Measurements from ENCODE around the gene SH2D5. TPM values are rescaled to one million over a fixed set of nuclear protein-coding genes. Genes with fewer than 3 reads are reported as not detected.

The SH2D5 gene
- total RNA-seq, 1 experiment from 2014 or later = 10.4 TPM

DNA sequence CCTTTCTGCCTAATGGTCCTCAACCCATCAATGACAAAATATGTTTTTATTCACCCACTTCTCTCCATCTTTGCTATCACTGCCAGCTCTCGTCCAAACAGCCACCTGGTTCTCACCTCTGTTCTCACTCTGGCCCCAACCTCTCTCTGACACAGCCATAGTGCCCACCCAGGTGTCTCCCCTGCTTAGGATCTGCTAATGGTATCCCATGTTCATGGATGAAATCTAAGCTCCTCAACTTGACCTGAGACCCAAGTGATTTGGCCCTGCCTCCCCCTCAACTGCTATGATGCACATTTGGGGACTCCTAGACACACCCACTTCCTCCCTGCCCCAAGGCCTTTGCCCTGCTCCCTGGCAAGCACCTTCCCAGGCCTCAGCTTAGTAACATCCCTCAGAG lies 40.6 kb downstream of the SH2D5 start (continued):
- TF ChIP-seq, protein P1, sequence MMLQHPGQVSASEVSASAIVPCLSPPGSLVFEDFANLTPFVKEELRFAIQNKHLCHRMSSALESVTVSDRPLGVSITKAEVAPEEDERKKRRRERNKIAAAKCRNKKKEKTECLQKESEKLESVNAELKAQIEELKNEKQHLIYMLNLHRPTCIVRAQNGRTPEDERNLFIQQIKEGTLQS (IDR thresholded peaks at IDR 0.05) = no peak
- TF ChIP-seq RAD21 (IDR thresholded peaks at IDR 0.05; ENCODE audit: low read depth) = no peak

GRCh38 chr1:20689645-20690056 lies 42.9 kb downstream of the SH2D5 start:
- DNase-seq (ENCODE audit: low read depth, low spot score) (no peak), ATAC-seq (no peak)
- Histone ChIP-seq H3K9me3 (ENCODE audit: control insufficient read depth in 1 of 2, insufficient read depth in 1 of 2, low read depth in 1 of 2, low read length in 2 of 2) (no peaks in the 10 kb centered on the region), H3K27me3 (ENCODE audit: insufficient read depth, low read length) (no peaks in the 10 kb centered on the region), H3K79me2 (ENCODE audit: insufficient read depth, low read length) (no peaks in the 10 kb centered on the region), H3K9ac (ENCODE audit: low read length) (no peak overlapping the region), H2AFZ (ENCODE audit: low read depth, low read length, poor library complexity, severe bottlenecking) (no peak overlapping the region), H3K9me2 (ENCODE audit: insufficient read depth) (no peaks in the 10 kb centered on the region), H3K4me1 (ENCODE audit: control insufficient read depth in 1 of 2, insufficient read depth in 2 of 2, low read length in 2 of 2) (no peaks in the 10 kb centered on the region), H3K27ac (ENCODE audit: low read depth, low read length) (no peak overlapping the region), H3K36me3 (ENCODE audit: control insufficient read depth in 1 of 2, insufficient read depth in 2 of 2, low read length in 2 of 2) (no peaks in the 10 kb centered on the region), H3K4me2 (ENCODE audit: low read length) (no peak overlapping the region), H4K20me1 (ENCODE audit: insufficient read depth) (no peaks in the 10 kb centered on the region), H3K4me3 (replicated peaks in 1 of 2; ENCODE audit: low read depth in 1 of 2, low read length in 2 of 2) (no peak overlapping the region)
- CTCF ChIA-PET = no interaction called here
- POLR2A ChIA-PET = no interaction called here
- intact Hi-C loops (cut with micrococcal nuclease) = no loop called here
- no TSS peak for BruUV-seq (replicated peaks)
- RAD21 ChIA-PET (ENCODE audit: low non-redundant PET in 1 of 2, low total read pairs in 2 of 2, uncharacterized antibody in 2 of 2, unreplicated experiment in 2 of 2) = no interaction called here
- TF ChIP-seq RAD21 (IDR thresholded peaks at IDR 0.05; ENCODE audit: low read depth) (no peak), ELF1 (IDR thresholded peaks at IDR 0.05; ENCODE audit: borderline replicate concordance, low read depth) (no peak), SIN3A (IDR thresholded peaks at IDR 0.05; ENCODE audit: low read depth) (no peak), EZH2 (IDR thresholded peaks at IDR 0.05) (no peak), EGR1 (IDR thresholded peaks at IDR 0.05; ENCODE audit: low read depth) (no peak)
- TF ChIP-seq, protein P1 (IDR thresholded peaks at IDR 0.05) = no peak

DNA sequence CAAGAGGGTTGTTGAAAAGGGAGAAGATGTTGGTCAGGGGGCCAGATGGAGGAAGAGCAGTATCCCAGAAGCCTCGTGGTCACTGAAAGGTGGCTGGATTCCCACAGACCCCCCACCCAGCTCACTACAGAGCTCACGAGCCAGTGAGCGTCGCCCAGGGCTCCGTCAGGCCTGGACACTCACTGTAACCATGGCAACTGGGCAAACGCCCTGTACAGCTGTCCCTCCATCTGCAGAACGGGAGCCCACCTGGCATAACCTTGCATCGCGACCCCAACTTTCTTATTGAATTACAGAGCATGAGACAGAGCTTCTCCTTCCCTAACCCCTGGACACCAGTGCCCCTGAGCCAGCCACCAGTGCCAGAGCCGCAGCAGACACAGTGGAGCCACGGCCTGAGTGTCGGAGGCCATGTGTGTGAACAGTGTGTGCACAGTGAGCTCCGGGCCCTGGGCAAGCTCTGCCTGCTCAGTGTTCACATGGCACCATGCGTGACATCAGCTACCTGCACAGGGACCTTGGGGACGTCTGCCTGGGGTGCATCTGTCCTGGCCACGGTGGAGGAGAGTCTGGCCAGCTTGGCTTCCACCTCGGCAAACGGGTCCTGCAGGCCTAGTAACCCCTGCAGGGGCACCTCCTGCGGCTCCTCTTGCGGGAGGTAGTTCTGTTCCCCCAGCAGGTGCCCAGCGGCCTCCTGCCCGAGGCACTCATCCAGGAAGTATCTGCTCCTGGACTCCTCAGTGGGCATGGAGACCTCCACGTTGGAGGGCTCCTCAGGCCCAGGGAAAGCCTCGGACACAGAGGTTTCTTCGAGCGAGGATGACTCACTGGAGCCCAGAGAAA lies 45.4 kb downstream of the SH2D5 start:
- H3K79me2 ChIP-seq (ENCODE audit: insufficient read depth, low read length) = no peaks in the 10 kb centered on the region
- no peak overlapping the region for H3K4me2 ChIP-seq (ENCODE audit: low read length)
- CTCF ChIA-PET = no interaction called here
- H3K9me3 ChIP-seq (ENCODE audit: control insufficient read depth in 1 of 2, insufficient read depth in 1 of 2, low read depth in 1 of 2, low read length in 2 of 2) = no peaks in the 10 kb centered on the region
- no peaks in the 10 kb centered on the region for H3K36me3 ChIP-seq (ENCODE audit: control insufficient read depth in 1 of 2, insufficient read depth in 2 of 2, low read length in 2 of 2)
- H3K4me1 ChIP-seq (ENCODE audit: control insufficient read depth in 1 of 2, insufficient read depth in 2 of 2, low read length in 2 of 2) = no peaks in the 10 kb centered on the region
- no peak overlapping the region for H3K9ac ChIP-seq (ENCODE audit: low read length)
- intact Hi-C loops (cut with micrococcal nuclease) = no loop called here
- H3K9me2 ChIP-seq (ENCODE audit: insufficient read depth) = no peaks in the 10 kb centered on the region
- DNase-seq (ENCODE audit: low read depth, low spot score) (no peak), ATAC-seq (no peak)
- H3K27me3 ChIP-seq (ENCODE audit: insufficient read depth, low read length) = no peaks in the 10 kb centered on the region
- POLR2A ChIA-PET = no interaction called here
- RAD21 ChIA-PET (ENCODE audit: low non-redundant PET in 1 of 2, low total read pairs in 2 of 2, uncharacterized antibody in 2 of 2, unreplicated experiment in 2 of 2) = no interaction called here
- BruUV-seq (replicated peaks) = no TSS peak
- H3K27ac ChIP-seq (ENCODE audit: low read depth, low read length) = no peak overlapping the region
- no peak for TF ChIP-seq EZH2phosphoT487 (IDR thresholded peaks at IDR 0.05; ENCODE audit: borderline replicate concordance)
- no peak for TF ChIP-seq POLR2AphosphoS5 (IDR thresholded peaks at IDR 0.05; ENCODE audit: low read depth, low read length)
- no peak for TF ChIP-seq FOSL1 (IDR thresholded peaks at IDR 0.05; ENCODE audit: low read depth)
- TF ChIP-seq ELF1 (IDR thresholded peaks at IDR 0.05; ENCODE audit: borderline replicate concordance, low read depth) = no peak
- H4K20me1 ChIP-seq (ENCODE audit: insufficient read depth) = no peaks in the 10 kb centered on the region
- H3K4me3 ChIP-seq (replicated peaks in 1 of 2; ENCODE audit: low read depth in 1 of 2, low read length in 2 of 2) = no peak overlapping the region
- H2AFZ ChIP-seq (ENCODE audit: low read depth, low read length, poor library complexity, severe bottlenecking) = no peak overlapping the region
